PC-3 (cell line): ENCODE results near the gene PKIG.

Experiments
- EZH2 ChIP-seq: fragments of 300-600 bp; sonication (generic); IDR thresholded peaks from one replicate; pipeline ENCODE4 v1.6.1; 2017; ENCODE audit warnings: antibody characterized with exemption, mild to moderate bottlenecking, low read length; ENCODE audit not compliant: unreplicated experiment
- EZH2phosphoT487 ChIP-seq: fragments of 300-600 bp; sonication (generic); IDR thresholded peaks from 2 replicates; pipeline ENCODE4 v1.6.1; 2018; ENCODE audit warnings: mild to moderate bottlenecking, antibody characterized with exemption, low read length, borderline replicate concordance
- TF ChIP-seq, protein P1 (sequence below): fragments of 300-600 bp; sonication (generic); conservative IDR thresholded peaks from 2 replicates; pipeline ENCODE4 v1.5.1; 2017; ENCODE audit warnings: antibody characterized with exemption, low read depth, mild to moderate bottlenecking, low read length

DNA sequence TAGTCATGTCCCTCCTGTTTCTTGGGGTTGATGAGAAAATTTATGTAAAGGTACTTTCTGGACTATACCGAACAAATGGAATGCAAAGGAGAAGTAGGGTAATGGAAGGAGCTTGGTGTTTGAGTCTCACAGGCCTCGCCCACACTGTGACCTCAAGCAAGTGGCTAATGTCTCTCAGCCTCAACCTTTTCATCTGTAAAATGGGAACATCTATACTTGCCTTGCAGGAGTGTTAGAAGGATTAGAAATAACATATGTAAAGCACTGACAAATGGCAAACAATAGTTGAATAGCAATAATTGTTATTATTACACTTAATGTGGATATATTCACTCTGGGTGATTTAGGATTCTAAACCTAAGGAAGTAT is 8.9 kb upstream of the PKIG start:
- TF ChIP-seq, protein P1, sequence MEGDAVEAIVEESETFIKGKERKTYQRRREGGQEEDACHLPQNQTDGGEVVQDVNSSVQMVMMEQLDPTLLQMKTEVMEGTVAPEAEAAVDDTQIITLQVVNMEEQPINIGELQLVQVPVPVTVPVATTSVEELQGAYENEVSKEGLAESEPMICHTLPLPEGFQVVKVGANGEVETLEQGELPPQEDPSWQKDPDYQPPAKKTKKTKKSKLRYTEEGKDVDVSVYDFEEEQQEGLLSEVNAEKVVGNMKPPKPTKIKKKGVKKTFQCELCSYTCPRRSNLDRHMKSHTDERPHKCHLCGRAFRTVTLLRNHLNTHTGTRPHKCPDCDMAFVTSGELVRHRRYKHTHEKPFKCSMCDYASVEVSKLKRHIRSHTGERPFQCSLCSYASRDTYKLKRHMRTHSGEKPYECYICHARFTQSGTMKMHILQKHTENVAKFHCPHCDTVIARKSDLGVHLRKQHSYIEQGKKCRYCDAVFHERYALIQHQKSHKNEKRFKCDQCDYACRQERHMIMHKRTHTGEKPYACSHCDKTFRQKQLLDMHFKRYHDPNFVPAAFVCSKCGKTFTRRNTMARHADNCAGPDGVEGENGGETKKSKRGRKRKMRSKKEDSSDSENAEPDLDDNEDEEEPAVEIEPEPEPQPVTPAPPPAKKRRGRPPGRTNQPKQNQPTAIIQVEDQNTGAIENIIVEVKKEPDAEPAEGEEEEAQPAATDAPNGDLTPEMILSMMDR = no peak
- TF ChIP-seq EZH2phosphoT487 (no peak), EZH2 (no peak)
